HFFc6 (cell line): Measurements from ENCODE around the gene ADARB1. TPM values are rescaled to one million over a fixed set of nuclear protein-coding genes. Genes with fewer than 3 reads are reported as not detected.

Experiments used
- DNase-seq: peaks from one replicate; pipeline ENCODE4 v3.0.0-alpha.2; 2018
- H3K27ac Mint-ChIP-seq: 2 replicates; pipeline ENCODE4 v1.8.0; 2020; ENCODE audit warnings: mild to moderate bottlenecking, mixed read lengths
- H3K27me3 Mint-ChIP-seq: 2 replicates; pipeline ENCODE4 v1.8.0; 2021; ENCODE audit warnings: mild to moderate bottlenecking, moderate library complexity, mixed read lengths; ENCODE audit not compliant: insufficient read depth
- H3K36me3 Mint-ChIP-seq: 2 replicates; pipeline ENCODE4 v1.8.0; 2021; ENCODE audit warnings: low read depth, mixed read lengths
- H3K4me1 Mint-ChIP-seq: 2 replicates; pipeline ENCODE4 v1.8.0; 2020; ENCODE audit warnings: low read depth, mixed read lengths
- H3K4me3 Mint-ChIP-seq: 2 replicates; pipeline ENCODE4 v1.8.0; 2020; ENCODE audit warnings: mild to moderate bottlenecking, moderate library complexity, mixed read lengths
- H3K9me3 Mint-ChIP-seq: 2 replicates; pipeline ENCODE4 v1.8.0; 2020; ENCODE audit warnings: mild to moderate bottlenecking, mixed read lengths
- CTCF ChIP-seq: fragments of 200-600 bp; sonication (generic); IDR thresholded peaks from 2 replicates; pipeline ENCODE4 v1.5.0; 2021; ENCODE audit warnings: antibody characterized with exemption, mild to moderate bottlenecking
- total RNA-seq, 6 experiments: library from RNA; stranded (reverse); fragmentation: NEBNext Ultra II Directional; extraction: Animal tissue kit (Norgen Biotek cat#: 25700); gene quantifications; 2 replicates in 1 of 6; 3 replicates in 5 of 6; pipeline ENCODE4 v1.2.3, GENCODE V29; 2021

ADARB1 gene
- total RNA-seq, 6 experiments from 2014 or later: 1.7 to 3.2 (median 2.2) TPM

- peak; percentile 50; the same call in 1 of the 2 replicates for TF ChIP-seq CTCF
- H3K27ac Mint-ChIP-seq: no peak overlapping the region
- DNase-seq: no peak
- H3K9me3 Mint-ChIP-seq: no peaks in the 10 kb centered on the region
- no peaks in the 10 kb centered on the region for H3K4me1 Mint-ChIP-seq
- peaks cover 10% of the 10 kb centered on the region for H3K36me3 Mint-ChIP-seq
- H3K27me3 Mint-ChIP-seq: peaks cover 1% of the 10 kb centered on the region
- no peak overlapping the region for H3K4me3 Mint-ChIP-seq
Observed at GRCh38 chr21:45270306-45270821, 196.0 kb downstream of the ADARB1 start.

Other genes with a start within 250 kb of the ADARB1 start
- gene PTTG1IP, start 200.9 kb upstream of the ADARB1 start, total RNA-seq: 100 to 1,000 TPM; 241 to 290 (median 277) TPM
- under 1 TPM in 3 of 6 experiments, not detected in 3; 0.19 to 0.45 (median 0.33) TPM for gene ITGB2, start 153.7 kb upstream of the ADARB1 start, total RNA-seq
- 10 to 100 TPM; 27.7 to 34.7 (median 31.5) TPM for gene SLX9, start 134.6 kb upstream of the ADARB1 start, total RNA-seq
- 100 to 1,000 TPM in 1 of 6 experiments, 10 to 100 TPM in 5; 78.2 to 112 (median 80.3) TPM for gene POFUT2, start 213.3 kb downstream of the ADARB1 start, total RNA-seq